ENCODE results near the gene RNF215. TPM values are rescaled to one million over a fixed set of nuclear protein-coding genes. Genes with fewer than 3 reads are reported as not detected.

Gene RNF215
- total and polyA plus RNA-seq, 3 experiments from 2014 or later: 0.22 to 7.9 (median 6.3) TPM

- POLR2A ChIA-PET: no interaction called here
- CTCF ChIA-PET: no interaction called here
- peak overlapping the region in 1 of 8 donors; percentile 82 for H3K27ac Mint-ChIP-seq
These were observed 24.4 kb downstream of the RNF215 start for GRCh38 chr22:30362651-30363281.

GRCh38 chr22:30361916-30362650 lies 25.1 kb downstream of the RNF215 start:
- no peaks in the 10 kb centered on the region for H3K36me3 ChIP-seq (ENCODE audit: insufficient read depth, low read length)
- Mint-ChIP-seq H3K9me3 (no peaks in the 10 kb centered on the region), H3K27ac (peak overlapping the region in 2 of 8 donors; percentile 50 to 64), H3K4me1 (peaks cover 6 to 10% (median 8%) of the 10 kb centered on the region in 3 donors), H3K4me3 (no peak overlapping the region), H3K27me3 (peaks cover 0 to 4% of the 10 kb centered on the region in 2 donors), H3K36me3 (peaks cover 0 to 13% (median 0%) of the 10 kb centered on the region in 3 donors)
- H3K9me3 ChIP-seq (ENCODE audit: low read length): no peaks in the 10 kb centered on the region
- ChIA-PET POLR2A (no interaction called here), CTCF (no interaction called here)
- H3K4me3 ChIP-seq (ENCODE audit: low read length): no peak overlapping the region
- no peak for DNase-seq
- no peaks in the 10 kb centered on the region for H3K27me3 ChIP-seq (ENCODE audit: insufficient read depth, low read length, poor library complexity, severe bottlenecking)
- no peak overlapping the region for H3K27ac ChIP-seq (ENCODE audit: low read depth, low read length)
- H3K4me1 ChIP-seq (ENCODE audit: insufficient read depth, low read length): peaks cover 6% of the 10 kb centered on the region

More at GRCh38 chr22:30362651-30363281, 24.4 kb downstream of the RNF215 start:
- H3K36me3 ChIP-seq (ENCODE audit: insufficient read depth, low read length): no peaks in the 10 kb centered on the region
- Mint-ChIP-seq H3K4me3 (no peak overlapping the region), H3K4me1 (peaks cover 3 to 5% (median 4%) of the 10 kb centered on the region in 3 donors), H3K36me3 (peaks cover 0 to 10% (median 0%) of the 10 kb centered on the region in 3 donors), H3K9me3 (no peaks in the 10 kb centered on the region), H3K27me3 (peaks cover 0 to 2% of the 10 kb centered on the region in 2 donors)
- H3K4me1 ChIP-seq (ENCODE audit: insufficient read depth, low read length): no peaks in the 10 kb centered on the region
- DNase-seq: no peak
- no peak overlapping the region for H3K4me3 ChIP-seq (ENCODE audit: low read length)
- no peak overlapping the region for H3K27ac ChIP-seq (ENCODE audit: low read depth, low read length)
- no peaks in the 10 kb centered on the region for H3K9me3 ChIP-seq (ENCODE audit: low read length)
- no peaks in the 10 kb centered on the region for H3K27me3 ChIP-seq (ENCODE audit: insufficient read depth, low read length, poor library complexity, severe bottlenecking)

GRCh38 chr22:30358541-30358940 lies 28.7 kb downstream of the RNF215 start:
- peak overlapping the region in 5 of 7 donors; percentile 61 to 97 (median 76) for H3K4me3 Mint-ChIP-seq
- CTCF ChIA-PET: interaction anchor here (0.8 to 4.3 kb wide), 3 partner anchors 26 to 70 kb away, joined by 3 to 42 read pairs (median 3); partner anchors contain the start of genes CASTOR1 and RNF215

GRCh38 chr22:30357650-30358215 lies 29.5 kb downstream of the RNF215 start:
- H3K27ac ChIP-seq (ENCODE audit: low read depth, low read length): no peak overlapping the region
- Mint-ChIP-seq H3K9me3 (no peaks in the 10 kb centered on the region), H3K27ac (peak overlapping the region; percentile 19 to 99 (median 96)), H3K36me3 (peaks cover 0 to 36% (median 1%) of the 10 kb centered on the region in 3 donors), H3K27me3 (peaks cover 0 to 3% of the 10 kb centered on the region in 2 donors), H3K4me1 (peaks cover 38 to 46% (median 46%) of the 10 kb centered on the region in 3 donors), H3K4me3 (peak overlapping the region; percentile 94 to 99 (median 98))
- H3K36me3 ChIP-seq (ENCODE audit: insufficient read depth, low read length): peaks cover 10% of the 10 kb centered on the region
- no peak for DNase-seq
- peaks cover 41% of the 10 kb centered on the region for H3K4me1 ChIP-seq (ENCODE audit: insufficient read depth, low read length)
- ChIA-PET POLR2A (interaction anchor here (1.7 to 4.1 kb wide), 4 partner anchors 52 to 68 kb away, joined by 12 to 48 read pairs (median 16); partner anchors contain the start of genes CASTOR1 and MTFP1), CTCF (interaction anchor here (0.8 to 4.3 kb wide), 4 partner anchors 26 to 69 kb away, joined by 3 to 42 read pairs (median 4); partner anchors contain the start of genes CASTOR1 and RNF215)
- no peak overlapping the region for H3K4me3 ChIP-seq (ENCODE audit: low read length)
- no peaks in the 10 kb centered on the region for H3K27me3 ChIP-seq (ENCODE audit: insufficient read depth, low read length, poor library complexity, severe bottlenecking)
- H3K9me3 ChIP-seq (ENCODE audit: low read length): no peaks in the 10 kb centered on the region

More at GRCh38 chr22:30358541-30358940, 28.7 kb downstream of the RNF215 start:
- POLR2A ChIA-PET: no interaction called here
- peaks cover 0 to 30% (median 1%) of the 10 kb centered on the region in 3 donors for H3K36me3 Mint-ChIP-seq
- peaks cover 35 to 41% (median 40%) of the 10 kb centered on the region in 3 donors for H3K4me1 Mint-ChIP-seq
- peak overlapping the region in 4 of 8 donors; percentile 69 to 98 (median 88) for H3K27ac Mint-ChIP-seq
- Histone ChIP-seq H3K27me3 (ENCODE audit: insufficient read depth, low read length, poor library complexity, severe bottlenecking) (no peaks in the 10 kb centered on the region), H3K4me1 (ENCODE audit: insufficient read depth, low read length) (peaks cover 34% of the 10 kb centered on the region), H3K9me3 (ENCODE audit: low read length) (no peaks in the 10 kb centered on the region), H3K4me3 (ENCODE audit: low read length) (no peak overlapping the region), H3K36me3 (ENCODE audit: insufficient read depth, low read length) (peaks cover 6% of the 10 kb centered on the region), H3K27ac (ENCODE audit: low read depth, low read length) (no peak overlapping the region)
- no peaks in the 10 kb centered on the region for H3K9me3 Mint-ChIP-seq
- no peak for DNase-seq
- H3K27me3 Mint-ChIP-seq: peaks cover 0 to 3% of the 10 kb centered on the region in 2 donors

- Histone ChIP-seq H3K9me3 (ENCODE audit: low read length) (no peaks in the 10 kb centered on the region), H3K4me1 (ENCODE audit: insufficient read depth, low read length) (peaks cover 41% of the 10 kb centered on the region), H3K36me3 (ENCODE audit: insufficient read depth, low read length) (peaks cover 16% of the 10 kb centered on the region), H3K27me3 (ENCODE audit: insufficient read depth, low read length, poor library complexity, severe bottlenecking) (no peaks in the 10 kb centered on the region), H3K27ac (ENCODE audit: low read depth, low read length) (peak overlapping the region; percentile 98), H3K4me3 (ENCODE audit: low read length) (peak overlapping the region; percentile 96)
- H3K36me3 Mint-ChIP-seq: peaks cover 0 to 37% (median 1%) of the 10 kb centered on the region in 3 donors
- no peak for DNase-seq
- ChIA-PET CTCF (interaction anchor here (0.6 to 4.3 kb wide), 4 partner anchors 29 to 69 kb away, joined by 3 to 42 read pairs (median 4); partner anchors contain the start of gene CASTOR1), POLR2A (interaction anchor here (0.5 to 4.1 kb wide), 13 partner anchors 17 to 136 kb away, joined by 3 to 48 read pairs (median 6); partner anchors contain the start of genes CASTOR1, MTFP1 and TBC1D10A)
- peak overlapping the region; percentile 91 to 99 (median 96) for H3K27ac Mint-ChIP-seq
- H3K9me3 Mint-ChIP-seq: no peaks in the 10 kb centered on the region
- peak overlapping the region; percentile 94 to 99 (median 98) for H3K4me3 Mint-ChIP-seq
- H3K4me1 Mint-ChIP-seq: peaks cover 42 to 51% (median 51%) of the 10 kb centered on the region in 3 donors
- peaks cover 0 to 3% of the 10 kb centered on the region in 2 donors for H3K27me3 Mint-ChIP-seq
These were observed 30.0 kb downstream of the RNF215 start for GRCh38 chr22:30357236-30357570.

- peak within 1 kb of the TSS; percentile 94 to 99 (median 98) for H3K4me3 Mint-ChIP-seq
- H3K27me3 ChIP-seq (ENCODE audit: insufficient read depth, low read length, poor library complexity, severe bottlenecking): no peaks in the 10 kb centered on the region
- peak within 1 kb of the TSS; percentile 96 for H3K4me3 ChIP-seq (ENCODE audit: low read length)
- H3K27me3 Mint-ChIP-seq: peaks cover 0 to 3% of the 10 kb centered on the region in 2 donors
- peaks cover 41% of the 10 kb centered on the region for H3K4me1 ChIP-seq (ENCODE audit: insufficient read depth, low read length)
- peak; percentile 81 to 89 (median 88) for DNase-seq
- POLR2A ChIA-PET: interaction anchor here (0.5 to 4.1 kb wide), 13 partner anchors 16 to 135 kb away, joined by 3 to 48 read pairs (median 6); partner anchors contain the start of genes CASTOR1, MTFP1 and TBC1D10A
- peaks cover 21% of the 10 kb centered on the region for H3K36me3 ChIP-seq (ENCODE audit: insufficient read depth, low read length)
- peak within 1 kb of the TSS; percentile 98 for H3K27ac ChIP-seq (ENCODE audit: low read depth, low read length)
- CTCF ChIA-PET: interaction anchor here (0.6 to 4.3 kb wide), 6 partner anchors 29 to 88 kb away, joined by 3 to 42 read pairs (median 4); partner anchors contain the start of gene CASTOR1
- peaks cover 0 to 42% (median 3%) of the 10 kb centered on the region in 3 donors for H3K36me3 Mint-ChIP-seq
- H3K4me1 Mint-ChIP-seq: peaks cover 46 to 57% (median 57%) of the 10 kb centered on the region in 3 donors
- H3K9me3 ChIP-seq (ENCODE audit: low read length): no peaks in the 10 kb centered on the region
- peak within 1 kb of the TSS; percentile 91 to 99 (median 96) for H3K27ac Mint-ChIP-seq
- no peaks in the 10 kb centered on the region for H3K9me3 Mint-ChIP-seq
These were observed 30.6 kb downstream of the RNF215 start, which contains the start of the genes CCDC157 and SF3A1 for GRCh38 chr22:30356449-30357235. Gene CCDC157 (plus strand): TSS chr22:30357007. CDS start chr22:30366001, 8,994 bp downstream. Gene SF3A1 (minus strand): TSS chr22:30356894. CDS start chr22:30356792, 102 bp downstream.
